Fibroblast of skin of right biceps (primary cell): ENCODE data around the gene CDK11A.
"Not testable (repeated sequence)": the region's sequence is repeated elsewhere in the genome, so short reads cannot be mapped to it uniquely, and the experiment has no call there.

ENCODE experiments used
- DNase-seq: peaks from one replicate; pipeline ENCODE4 v3.0.0-alpha.2; 2013

The CDK11A gene

DNA sequence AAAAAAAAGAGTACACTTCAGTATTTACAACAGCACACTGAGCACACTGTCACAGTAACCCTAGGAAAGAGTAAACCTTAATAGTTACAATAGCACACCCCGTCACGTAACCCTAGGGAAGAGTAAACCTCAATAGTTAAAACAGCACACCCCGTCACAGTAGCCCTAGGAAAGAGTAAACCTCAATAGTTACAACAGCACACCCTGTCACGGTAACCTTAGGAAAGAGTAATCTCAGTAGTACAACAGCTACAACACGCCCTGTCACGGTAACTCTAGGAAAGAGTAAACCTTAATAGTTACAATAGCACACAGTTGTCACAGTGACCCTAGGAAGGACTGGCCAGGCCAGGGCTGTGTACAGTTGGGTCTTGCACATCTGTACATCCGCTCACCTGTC, 3.0 kb downstream of the CDK11A start:
- no peak for DNase-seq

DNA sequence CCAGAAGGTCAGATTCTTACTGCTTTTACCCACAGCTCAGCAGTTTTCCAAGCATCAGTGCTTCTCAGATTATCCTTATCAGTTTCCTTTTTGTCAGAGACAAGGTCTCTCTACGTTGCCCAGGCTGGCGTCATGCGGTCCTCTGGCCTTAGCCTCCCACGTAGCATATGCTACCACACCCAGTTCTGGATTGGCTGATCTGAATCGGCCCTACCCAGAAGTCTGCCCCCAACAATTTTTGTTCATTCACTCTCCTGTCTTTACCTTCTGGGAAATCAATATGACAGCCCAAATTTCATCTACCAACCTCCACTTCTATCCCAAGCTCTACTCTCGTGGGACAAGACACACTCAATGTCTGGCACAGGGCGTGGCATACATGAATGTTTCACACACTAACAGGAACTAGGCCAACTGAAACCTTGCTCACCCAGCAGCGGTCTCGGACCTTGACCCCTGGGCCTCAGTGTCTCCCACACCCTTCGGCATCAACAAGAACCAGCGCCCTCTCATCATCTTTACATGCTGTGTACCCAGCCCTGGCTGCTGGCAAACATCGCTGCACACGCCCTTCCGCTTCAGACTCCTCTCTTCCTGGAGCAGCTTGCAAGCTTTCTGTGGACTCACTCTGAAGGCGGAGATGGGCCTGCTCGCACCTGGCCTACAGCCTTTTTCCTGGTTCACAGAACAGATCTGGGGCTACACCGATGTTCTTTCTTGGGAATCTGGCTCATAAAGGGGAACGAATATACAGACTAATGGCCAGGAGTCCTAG, 8.9 kb downstream of the CDK11A start:
- DNase-seq = not testable (repeated sequence)

GRCh38 chr1:1707897-1708296, 16.3 kb downstream of the CDK11A start:
- DNase-seq = not testable (repeated sequence)

DNA sequence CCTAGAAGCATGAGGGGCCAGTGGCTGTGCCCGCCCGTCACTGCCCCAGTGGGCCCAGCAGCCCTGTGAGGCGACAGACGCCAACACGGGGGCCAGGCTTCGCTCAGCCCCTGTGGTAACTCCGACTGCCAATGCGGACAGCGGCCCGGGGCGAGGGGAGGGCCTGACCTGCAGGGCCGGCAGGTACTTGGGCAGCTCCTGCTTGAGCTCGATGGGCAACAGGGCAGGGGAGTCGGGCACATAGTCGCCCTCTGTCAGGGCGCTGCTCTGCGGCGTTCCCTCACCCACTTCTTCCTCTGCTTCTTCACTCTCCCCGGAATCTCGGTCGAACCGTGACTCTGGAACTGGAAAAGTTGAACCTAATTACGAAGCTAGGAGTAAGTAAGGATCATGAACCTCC, 16.9 kb downstream of the CDK11A start:
- DNase-seq = not testable (repeated sequence)

DNA sequence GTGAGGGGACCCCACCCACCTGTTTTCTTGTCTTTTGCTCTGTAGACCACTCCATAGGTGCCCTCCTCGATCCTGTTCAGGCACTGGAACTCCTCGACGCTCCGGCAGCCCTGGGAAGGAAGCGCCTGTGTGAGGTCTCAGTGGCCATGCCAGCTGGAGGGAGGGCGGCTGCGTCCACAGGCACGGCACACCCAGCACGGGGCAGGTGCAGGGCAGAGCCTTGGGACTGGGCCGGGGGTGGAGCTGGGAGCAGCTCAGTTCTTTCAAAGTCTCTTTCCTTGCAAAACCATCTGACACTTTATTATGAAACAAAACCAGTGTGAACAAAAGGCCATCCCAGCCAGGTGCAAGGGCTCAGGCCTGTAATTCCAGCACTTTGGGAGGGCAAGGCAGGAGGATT, 18.5 kb downstream of the CDK11A start:
- not testable (repeated sequence) for DNase-seq

DNA sequence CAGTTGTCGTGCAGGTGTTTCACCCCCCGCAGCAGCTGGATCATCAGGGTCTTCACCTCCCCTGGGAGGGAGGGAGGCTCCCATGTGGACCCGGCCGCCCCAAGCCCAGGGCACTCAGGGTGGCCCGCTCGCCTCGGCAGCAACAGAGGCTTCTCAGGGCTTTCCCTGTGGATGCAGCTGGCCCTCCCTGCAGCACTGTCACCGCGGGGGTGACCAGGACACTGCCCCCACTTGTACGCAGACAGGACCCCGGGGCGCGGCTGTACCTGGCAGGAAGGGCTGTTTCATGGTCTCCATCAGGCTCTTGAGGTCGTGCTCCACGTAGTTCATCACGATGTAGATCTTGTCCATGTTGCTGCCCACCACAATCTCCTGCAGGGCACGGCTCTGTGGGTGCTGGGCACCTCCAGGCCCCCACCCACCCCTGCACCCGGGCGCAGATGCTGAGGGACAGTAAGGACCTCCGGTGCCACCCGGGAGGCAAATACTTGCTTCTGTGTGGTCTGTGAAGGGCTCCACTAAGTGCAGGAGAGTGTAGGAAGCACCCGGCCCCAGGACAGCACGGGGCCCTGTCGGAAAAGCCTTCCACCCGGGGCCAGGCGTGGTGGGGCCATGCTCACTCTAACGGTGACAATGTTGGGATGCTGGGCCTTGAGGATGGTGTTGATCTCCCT, 19.7 kb downstream of the CDK11A start:
- not testable (repeated sequence) for DNase-seq

DNA sequence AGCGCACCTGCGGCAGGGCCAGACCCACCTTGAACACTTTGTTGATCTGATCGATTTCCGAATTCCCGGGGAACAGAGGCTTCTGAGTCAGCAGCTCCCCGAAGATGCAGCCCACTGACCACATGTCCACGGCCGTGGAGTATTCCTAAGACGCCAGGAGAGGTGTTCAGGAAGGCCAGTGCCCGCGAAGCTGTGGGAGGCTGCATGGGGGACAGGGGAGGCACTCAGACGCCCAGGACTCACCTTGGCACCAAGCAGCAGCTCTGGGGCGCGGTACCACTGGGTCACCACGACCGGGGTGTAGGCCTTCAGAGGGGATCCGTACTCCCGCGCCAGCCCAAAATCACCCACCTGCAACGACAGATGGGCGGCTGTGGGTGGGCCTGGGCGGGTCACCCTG, 20.4 kb downstream of the CDK11A start:
- no peak for DNase-seq

- not testable (repeated sequence) for DNase-seq
Observed at GRCh38 chr1:1702506-1702905, 21.7 kb downstream of the CDK11A start.

- not testable (repeated sequence) for DNase-seq
Observed at GRCh38 chr1:1700557-1700956, 23.6 kb downstream of the CDK11A start.

DNA sequence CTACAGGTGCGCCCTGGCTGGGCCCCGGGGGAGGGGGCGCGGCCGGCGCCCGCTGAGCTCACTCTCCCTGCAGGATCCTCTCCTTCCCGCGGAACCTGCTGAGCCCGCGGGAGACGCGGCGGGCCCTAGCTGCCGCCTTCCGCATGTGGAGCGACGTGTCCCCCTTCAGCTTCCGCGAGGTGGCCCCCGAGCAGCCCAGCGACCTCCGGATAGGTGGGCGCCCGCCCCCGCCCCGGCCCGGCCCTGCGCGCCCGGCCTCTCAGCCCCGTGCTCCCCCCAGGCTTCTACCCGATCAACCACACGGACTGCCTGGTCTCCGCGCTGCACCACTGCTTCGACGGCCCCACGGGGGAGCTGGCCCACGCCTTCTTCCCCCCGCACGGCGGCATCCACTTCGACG, 24.1 kb downstream of the CDK11A start:
- not testable (repeated sequence) for DNase-seq

DNA sequence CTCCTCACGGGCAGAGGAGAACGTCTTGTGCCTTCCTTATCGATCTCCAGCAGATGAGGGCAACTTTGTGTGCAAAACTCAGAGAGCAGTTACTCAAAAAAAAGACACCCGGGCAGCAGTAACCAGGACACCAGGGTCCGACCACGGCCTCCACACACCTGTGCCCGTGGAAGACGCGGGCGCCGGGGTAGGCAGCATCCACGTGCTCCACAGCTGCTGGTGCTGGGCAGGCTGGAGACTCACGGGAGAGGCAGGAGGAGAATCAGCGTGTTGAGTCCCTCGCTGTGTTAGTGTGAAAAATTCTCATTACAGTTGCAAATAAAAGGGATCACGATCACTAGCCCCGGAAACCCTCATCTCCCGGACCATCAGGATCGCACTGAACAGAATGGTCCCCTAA, 25.1 kb downstream of the CDK11A start:
- not testable (repeated sequence) for DNase-seq

- DNase-seq = not testable (repeated sequence)
Observed at GRCh38 chr1:1697358-1698183, 26.6 kb downstream of the CDK11A start.

DNA sequence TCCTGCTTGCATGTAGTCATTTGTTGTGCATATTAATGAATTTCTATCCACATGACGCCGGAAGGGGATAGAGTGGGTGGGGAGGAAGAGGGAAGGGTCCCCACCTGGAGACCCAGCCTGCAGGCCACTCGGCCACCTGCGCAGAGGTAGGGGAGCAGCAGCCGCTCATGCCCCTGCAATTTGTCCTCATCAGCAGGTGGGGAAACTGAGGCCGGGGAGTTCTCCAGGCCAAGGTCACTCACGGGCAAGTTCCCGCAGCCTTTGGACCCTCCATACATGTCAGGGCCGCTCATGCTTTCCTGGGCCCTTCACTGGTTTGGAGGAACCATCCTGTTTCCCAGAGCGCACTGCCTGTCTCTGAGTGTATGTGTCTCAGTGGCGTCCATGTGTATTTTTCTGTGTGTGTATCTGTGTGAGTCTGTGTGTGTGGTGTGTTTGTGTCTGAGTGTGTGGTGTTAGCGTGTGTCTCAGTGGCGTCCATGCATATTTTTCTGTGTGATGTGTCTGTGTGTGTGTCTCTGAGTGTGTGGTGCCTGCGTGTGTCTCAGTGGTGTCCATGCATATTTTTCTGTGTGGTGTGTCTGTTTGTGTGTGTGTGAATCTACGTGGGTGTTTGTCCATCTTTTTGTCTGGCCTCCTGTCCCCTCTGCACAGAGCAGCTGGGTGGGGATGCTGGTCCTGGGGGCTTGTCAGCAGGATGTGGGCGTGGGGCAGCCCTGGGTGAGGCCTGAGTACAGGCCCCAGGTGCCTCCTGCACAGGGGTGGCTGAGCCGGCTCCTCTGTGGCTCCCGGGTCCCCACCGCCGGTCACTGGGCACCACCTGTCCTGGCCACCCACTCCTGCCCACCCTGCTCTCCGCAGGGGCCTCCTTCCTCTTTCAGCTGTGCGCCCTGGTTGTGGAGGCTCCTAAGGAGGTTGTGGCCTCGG, 27.5 kb downstream of the CDK11A start:
- not testable (repeated sequence) for DNase-seq

DNA sequence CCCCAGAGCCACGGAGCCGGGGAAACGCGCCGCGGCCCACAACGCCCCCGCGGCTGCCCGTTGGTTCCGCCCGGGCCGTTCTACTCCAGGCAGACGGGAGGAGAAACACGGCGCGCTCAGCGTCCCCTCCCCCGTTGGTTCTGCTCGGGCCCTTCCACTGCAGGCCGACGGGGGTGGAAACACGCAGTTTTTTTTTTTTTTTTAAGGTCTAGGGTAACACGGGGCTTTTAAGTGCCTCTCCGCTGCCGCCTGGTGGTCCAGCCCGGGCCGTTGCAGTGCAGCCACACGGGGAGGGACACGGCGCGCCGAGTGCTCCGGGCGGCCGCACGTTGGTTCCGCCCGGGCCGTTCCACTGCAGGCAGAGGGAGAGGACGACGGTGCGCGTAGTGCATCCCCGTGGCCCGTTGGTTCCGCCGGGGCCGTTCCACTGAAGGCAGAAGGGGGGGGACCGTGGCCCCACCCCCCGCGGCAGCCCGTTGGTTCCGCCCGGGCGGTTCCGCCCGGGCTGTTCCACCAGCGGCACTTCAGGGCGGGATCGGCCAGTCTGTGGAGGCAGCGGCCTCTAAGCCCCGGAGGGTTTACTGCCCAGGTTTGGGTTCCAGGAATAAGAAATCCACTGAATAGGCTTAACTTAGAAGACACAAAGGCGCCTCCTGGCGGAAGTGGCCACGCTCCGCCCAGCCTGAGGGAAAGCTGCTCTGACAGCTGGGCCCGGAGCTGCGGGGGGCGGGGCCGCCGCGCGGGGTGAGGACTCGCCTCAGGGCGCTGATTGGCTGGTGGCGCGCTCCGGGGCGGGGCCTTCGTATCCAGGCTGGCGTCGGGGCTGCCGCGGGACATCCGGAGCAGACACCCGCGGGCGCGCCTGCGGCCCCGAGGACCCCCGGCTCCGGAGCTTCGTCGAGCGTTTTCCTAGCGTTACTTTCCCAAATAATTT, 31.2 kb downstream of the CDK11A start, which contains the start of gene SLC35E2B:
SLC35E2B (minus strand) TSS at position 82 of the 934 bp plus-strand sequence. CDS start 16,096 bp downstream, outside the sequence.
- peak; percentile 93 for DNase-seq

DNA sequence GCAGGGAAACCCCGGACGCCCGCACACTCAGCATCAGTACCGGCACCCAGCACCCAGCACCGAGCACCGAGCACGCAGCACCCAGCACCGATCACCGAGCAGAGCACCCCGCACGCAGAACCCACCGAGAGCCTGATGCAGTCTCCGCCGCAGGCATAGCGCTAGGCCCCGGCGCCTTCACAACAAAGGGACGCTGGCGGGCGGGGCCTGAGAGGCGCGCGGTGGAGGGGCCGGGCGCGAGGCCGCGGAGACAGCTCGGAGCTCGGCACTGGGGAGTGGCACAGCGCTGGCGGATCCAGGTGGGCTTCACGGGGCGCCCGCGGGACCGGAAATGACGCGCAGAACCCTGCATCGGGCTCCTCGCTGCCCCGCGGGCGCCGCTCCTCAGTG, 31.8 kb downstream of the CDK11A start:
- DNase-seq = peak; percentile 67

- not testable (repeated sequence) for DNase-seq
Observed at GRCh38 chr1:1691443-1691842, 32.7 kb downstream of the CDK11A start.

DNA sequence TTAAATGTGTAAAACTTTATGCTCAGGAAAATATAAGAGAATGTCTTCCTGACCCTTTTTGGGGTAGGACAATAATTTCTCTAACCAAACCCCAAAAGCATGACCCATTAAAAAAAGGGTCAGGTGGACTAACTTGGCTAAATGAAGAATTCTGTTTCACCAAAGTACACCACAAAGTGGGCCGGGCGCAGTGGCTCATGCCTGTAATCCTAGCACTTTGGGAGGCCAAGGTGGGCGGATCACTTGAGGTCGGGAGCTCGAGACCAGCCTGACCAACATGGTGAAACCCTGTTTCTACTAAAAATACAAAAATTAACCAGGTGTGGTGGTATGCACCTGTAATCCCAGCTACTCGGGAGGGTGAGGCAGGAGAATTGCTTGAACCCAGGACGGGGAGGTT, 34.6 kb downstream of the CDK11A start:
- not testable (repeated sequence) for DNase-seq

GRCh38 chr1:1687846-1688245, 36.3 kb downstream of the CDK11A start:
- no peak for DNase-seq

- DNase-seq = no peak
Observed at GRCh38 chr1:1684031-1684681, 40.0 kb downstream of the CDK11A start.
